Right atrium auricular region (tissue), 2 donors: ENCODE data around the gene B3GAT3. TPM values are rescaled to one million over a fixed set of nuclear protein-coding genes. Genes with fewer than 3 reads are reported as not detected.

Experiments
- DNase-seq: peaks from one replicate; pipeline ENCODE4 v3.0.0-alpha.2; 2019; ENCODE audit warnings: low spot score
- H3K27ac ChIP-seq, 2 donors: fragments of 200-600 bp; sonication (generic); 1 replicate in 1 of 2; 2 replicates in 1 of 2; pipeline ENCODE4 v1.5.1; 2016 to 2019
- H3K27me3 ChIP-seq, 2 donors: fragments of 200-600 bp; sonication (generic); one replicate each; pipeline versions ENCODE4 v1.5.1 to v1.6.0; 2017 to 2019
- H3K36me3 ChIP-seq: fragments of 200-600 bp; sonication (generic); one replicate; pipeline ENCODE4 v1.5.1; 2016
- H3K4me1 ChIP-seq, 2 donors: fragments of 200-600 bp; sonication (generic); one replicate each; pipeline versions ENCODE4 v1.5.1 to v1.6.0; 2017 to 2019
- H3K4me3 ChIP-seq, 2 donors: fragments of 200-600 bp; sonication (generic); 1 replicate in 1 of 2; 2 replicates in 1 of 2; pipeline ENCODE4 v1.5.1; 2017 to 2019; ENCODE audit warnings: mild to moderate bottlenecking in 1 of 2, moderate library complexity in 1 of 2
- H3K9me3 ChIP-seq, 2 donors: fragments of 200-600 bp; sonication (generic); one replicate each; pipeline ENCODE4 v1.5.1; 2019
- CTCF ChIP-seq, 2 donors: fragments of 200-600 bp; sonication (generic); IDR thresholded peaks; one replicate each; pipeline ENCODE4 v1.5.1; 2019; ENCODE audit warnings: antibody characterized with exemption in 2 of 2
- microRNA-seq, 2 donors: library from miRNA; unstranded; fragments of <30 nt; microRNA quantifications; one replicate each; pipeline ENCODE4, GENCODE V29; 2016 to 2017; ENCODE audit warnings: borderline number of aligned reads in 2 of 2, borderline replicate concordance in 1 of 2
- total RNA-seq, 2 donors: library from RNA; depleted of rRNA; stranded (reverse); fragments of >200 nt; gene quantifications; one replicate each; pipeline ENCODE4 v1.1.0, GENCODE V29; 2016

B3GAT3 gene
- total RNA-seq, 2 donors from 2014 or later, result 12.7 to 14.0 TPM

- TF ChIP-seq CTCF (IDR thresholded peaks at IDR 0.05), result no peak
- Histone ChIP-seq H3K4me1 (peaks cover 0 to 20% of the 10 kb centered on the region in 2 donors), H3K27ac (no peak overlapping the region), H3K4me3 (no peak overlapping the region), H3K36me3 (peaks cover 75% of the 10 kb centered on the region), H3K9me3 (no peaks in the 10 kb centered on the region), H3K27me3 (no peaks in the 10 kb centered on the region)
- no peak for DNase-seq
Observed at GRCh38 chr11:62569611-62570010, 52.2 kb downstream of the B3GAT3 start.

GRCh38 chr11:62567018-62567633, 54.7 kb downstream of the B3GAT3 start:
- Histone ChIP-seq H3K9me3 (no peaks in the 10 kb centered on the region), H3K4me1 (peaks cover 0 to 9% of the 10 kb centered on the region in 2 donors), H3K4me3 (no peak overlapping the region), H3K27me3 (no peaks in the 10 kb centered on the region), H3K36me3 (peaks cover 88% of the 10 kb centered on the region), H3K27ac (no peak overlapping the region)
- no peak for TF ChIP-seq CTCF (IDR thresholded peaks at IDR 0.05)
- DNase-seq, result no peak

- TF ChIP-seq CTCF (IDR thresholded peaks at IDR 0.05), result no peak
- H3K27ac ChIP-seq, result no peak overlapping the region
- H3K27me3 ChIP-seq, result no peaks in the 10 kb centered on the region
- no peak for DNase-seq
- no peak overlapping the region for H3K4me3 ChIP-seq
- H3K36me3 ChIP-seq, result peaks cover 84% of the 10 kb centered on the region
- H3K4me1 ChIP-seq, result peaks cover 0 to 9% of the 10 kb centered on the region in 2 donors
- H3K9me3 ChIP-seq, result no peaks in the 10 kb centered on the region
Observed at GRCh38 chr11:62566247-62566646, 55.5 kb downstream of the B3GAT3 start.

Small RNA genes lying within 50 kb of the gene (microRNA-seq; reads per million reads assigned to microRNA genes)
- 0.71 to 2.1 reads per million in 2 donors for gene MIR6747

Other genes starting within 250 kb of the B3GAT3 start
- not detected for gene SCGB1A1, start 203.0 kb downstream of the B3GAT3 start, total RNA-seq
- gene AHNAK, start 75.2 kb downstream of the B3GAT3 start, total RNA-seq, result 100 to 1,000 TPM; 270 to 441 TPM
- 1,000 to 10,000 TPM in 1 of 2 donors, 100 to 1,000 TPM in 1; 707 to 1,175 TPM for gene EEF1G, start 48.1 kb downstream of the B3GAT3 start, total RNA-seq
- gene TUT1, start 30.5 kb downstream of the B3GAT3 start, total RNA-seq, result 1 to 10 TPM; 5.4 to 5.7 TPM
- 10 to 100 TPM; 30.0 to 40.5 TPM for gene MTA2, start 20.1 kb downstream of the B3GAT3 start, total RNA-seq
- gene EML3, start 9.2 kb downstream of the B3GAT3 start, total RNA-seq, result 10 to 100 TPM; 15.8 to 21.3 TPM
- 1 to 10 TPM; 3.2 to 5.3 TPM for gene ROM1, start 8.7 kb downstream of the B3GAT3 start, total RNA-seq
- 10 to 100 TPM; 71.8 to 78.0 TPM for gene GANAB, start 24.6 kb upstream of the B3GAT3 start, total RNA-seq
- gene INTS5, start 31.3 kb upstream of the B3GAT3 start, total RNA-seq, result 10 to 100 TPM; 12.1 to 19.8 TPM
- gene C11orf98, start 43.2 kb upstream of the B3GAT3 start, total RNA-seq, result 10 to 100 TPM; 40.1 to 44.0 TPM
- 1 to 10 TPM in 1 of 2 donors, under 1 TPM in 1; 0.41 to 3.7 TPM for gene CSKMT, start 43.3 kb upstream of the B3GAT3 start, total RNA-seq
- gene UQCC3, start 49.7 kb upstream of the B3GAT3 start, total RNA-seq, result 1 to 10 TPM; 5.0 to 8.7 TPM
- gene LBHD1, start 50.3 kb upstream of the B3GAT3 start, total RNA-seq, result 1 to 10 TPM; 2.3 to 2.4 TPM
- gene UBXN1, start 57.1 kb upstream of the B3GAT3 start, total RNA-seq, result 100 to 1,000 TPM in 1 of 2 donors, 10 to 100 TPM in 1; 77.4 to 116 TPM
- gene LRRN4CL, start 67.5 kb upstream of the B3GAT3 start, total RNA-seq, result 1 to 10 TPM; 1.5 to 3.0 TPM
- gene BSCL2, start 85.4 kb upstream of the B3GAT3 start, total RNA-seq, result 10 to 100 TPM; 18.6 to 23.0 TPM
- not detected for gene GNG3, start 85.7 kb upstream of the B3GAT3 start, total RNA-seq
- 10 to 100 TPM; 12.2 to 15.6 TPM for gene HNRNPUL2, start 105.5 kb upstream of the B3GAT3 start, total RNA-seq
- 10 to 100 TPM in 1 of 2 donors, 1 to 10 TPM in 1; 9.6 to 11.4 TPM for gene TTC9C, start 106.5 kb upstream of the B3GAT3 start, total RNA-seq
- 1 to 10 TPM; 5.1 to 7.8 TPM for gene ZBTB3, start 132.2 kb upstream of the B3GAT3 start, total RNA-seq
- 10 to 100 TPM; 32.9 to 34.8 TPM for gene POLR2G, start 139.6 kb upstream of the B3GAT3 start, total RNA-seq
- 1 to 10 TPM; 5.8 to 9.5 TPM for gene TAF6L, start 149.4 kb upstream of the B3GAT3 start, total RNA-seq
- gene TMEM179B, start 165.4 kb upstream of the B3GAT3 start, total RNA-seq, result 10 to 100 TPM; 42.5 to 44.8 TPM
- 10 to 100 TPM; 27.7 TPM for gene TMEM223, start 170.0 kb upstream of the B3GAT3 start, total RNA-seq
- 10 to 100 TPM; 33.9 to 35.9 TPM for gene NXF1, start 183.5 kb upstream of the B3GAT3 start, total RNA-seq
- gene STX5, start 210.1 kb upstream of the B3GAT3 start, total RNA-seq, result 10 to 100 TPM; 15.2 to 24.7 TPM
- gene TEX54, start 210.9 kb upstream of the B3GAT3 start, total RNA-seq, result not detected
- gene WDR74, start 217.6 kb upstream of the B3GAT3 start, total RNA-seq, result 10 to 100 TPM; 17.8 to 26.8 TPM